ENCODE results near the gene PDE3B. TPM values are rescaled to one million over a fixed set of nuclear protein-coding genes. Genes with fewer than 3 reads are reported as not detected.
A peak's percentile ranks its signal among the peaks of the same experiment; 100 is the strongest.
"Not testable (repeated sequence)": the region's sequence is repeated elsewhere in the genome, so short reads cannot be mapped to it uniquely, and the experiment has no call there.

The PDE3B gene
- total RNA-seq (10 to 100 TPM; 12.3 to 15.1 TPM), polyA plus RNA-seq (1 to 10 TPM; 2.5 to 3.0 TPM)
- long read RNA-seq, donor 1, full-length matches to known transcripts = 1 of 5 reads
- long read RNA-seq, donor 1, partial matches to known transcripts = 2 of 5 reads
- long read RNA-seq, donor 1, other reads (novel, unspliced or antisense) = 2 of 5 reads
- long read RNA-seq, donor 2, full-length matches to known transcripts = 4 of 12 reads
- long read RNA-seq, donor 2, partial matches to known transcripts = 1 of 12 reads
- long read RNA-seq, donor 2, other reads (novel, unspliced or antisense) = 7 of 12 reads

- DNase-seq (peak; percentile 89 to 95), ATAC-seq (ENCODE audit: low FRiP score) (peak; percentile 89)
- intact Hi-C loops (cut with DNase I) = loop anchor here (5.0 kb wide), 3 partner anchors 106 to 249 kb away; partner anchors contain the start of genes CYP2R1 (in 2 of the 2) and PSMA1 (in 1 of the 2)
- H3K4me3 ChIP-seq (ENCODE audit: low read length in 2 of 2) = peak within 1 kb of the TSS; percentile 43 to 79
- no peaks in the 10 kb centered on the region for H3K9me3 ChIP-seq (ENCODE audit: control insufficient read depth, low read length)
- H3K27me3 ChIP-seq (ENCODE audit: control insufficient read depth in 1 of 2, insufficient read depth in 2 of 2, low read length in 1 of 2) = no peaks in the 10 kb centered on the region
- peak within 1 kb of the TSS; percentile 67 to 69 for H3K27ac ChIP-seq (ENCODE audit: low read depth in 1 of 2, low read length in 2 of 2)
- peaks cover 0 to 5% of the 10 kb centered on the region in 2 donors for H3K4me1 ChIP-seq (ENCODE audit: control insufficient read depth in 1 of 2, insufficient read depth in 2 of 2, low read length in 2 of 2)
- H3K36me3 ChIP-seq (ENCODE audit: control insufficient read depth in 1 of 2, insufficient read depth in 2 of 2, low read length in 1 of 2) = no peaks in the 10 kb centered on the region
- 0% methylated on average over 32 to 59 of the region's 59 CpGs for WGBS, 2 donors
These were observed at the start of gene PDE3B for GRCh38 chr11:14643697-14644225. PDE3B (plus strand) TSS chr11:14643804; CDS start chr11:14644076, 272 bp downstream.

DNA sequence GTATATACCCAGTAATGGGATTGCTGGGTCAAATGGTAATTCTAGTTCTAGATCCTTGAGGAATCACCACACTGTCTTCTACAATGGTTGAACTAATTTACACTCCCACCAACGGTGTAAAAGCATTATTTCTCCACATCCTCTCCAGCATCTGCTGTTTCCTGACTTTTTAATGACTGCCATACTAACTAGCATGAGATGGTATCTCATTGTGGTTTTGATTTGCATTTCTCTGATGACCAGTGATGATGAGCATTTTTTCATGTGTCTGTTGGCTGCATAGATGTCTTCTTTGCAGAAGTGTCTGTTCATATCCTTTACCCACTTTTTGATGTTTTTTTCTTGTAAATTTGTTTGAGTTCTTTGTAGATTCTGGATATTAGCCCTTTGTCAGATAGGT is 48.3 kb upstream of the PDE3B start:
- H3K4me3 ChIP-seq (ENCODE audit: low read length in 2 of 2); intact Hi-C loops (cut with DNase I); H3K27me3 ChIP-seq (ENCODE audit: control insufficient read depth in 1 of 2, insufficient read depth in 2 of 2, low read length in 1 of 2); H3K9me3 ChIP-seq (ENCODE audit: control insufficient read depth, low read length); DNase-seq; H3K36me3 ChIP-seq (ENCODE audit: control insufficient read depth in 1 of 2, insufficient read depth in 2 of 2, low read length in 1 of 2); H3K27ac ChIP-seq (ENCODE audit: low read depth in 1 of 2, low read length in 2 of 2); ATAC-seq (ENCODE audit: low FRiP score); H3K4me1 ChIP-seq (ENCODE audit: control insufficient read depth in 1 of 2, insufficient read depth in 2 of 2, low read length in 2 of 2): not testable (repeated sequence)
- 84 to 89% methylated on average over 1 of the region's 1 CpG for WGBS, 2 donors

- Histone ChIP-seq H3K27me3 (ENCODE audit: control insufficient read depth in 1 of 2, insufficient read depth in 2 of 2, low read length in 1 of 2) (peaks cover 0 to 2% of the 10 kb centered on the region in 2 donors), H3K36me3 (ENCODE audit: control insufficient read depth in 1 of 2, insufficient read depth in 2 of 2, low read length in 1 of 2) (peaks cover 0 to 8% of the 10 kb centered on the region in 2 donors), H3K4me3 (ENCODE audit: low read length in 2 of 2) (no peak overlapping the region), H3K9me3 (ENCODE audit: control insufficient read depth, low read length) (no peaks in the 10 kb centered on the region), H3K27ac (ENCODE audit: low read depth in 1 of 2, low read length in 2 of 2) (no peak overlapping the region), H3K4me1 (ENCODE audit: control insufficient read depth in 1 of 2, insufficient read depth in 2 of 2, low read length in 2 of 2) (no peaks in the 10 kb centered on the region)
- intact Hi-C loops (cut with DNase I) = no loop called here
- DNase-seq (no peak), ATAC-seq (ENCODE audit: low FRiP score) (no peak)
These were observed 35.9 kb upstream of the PDE3B start for GRCh38 chr11:14607713-14608112.

DNA sequence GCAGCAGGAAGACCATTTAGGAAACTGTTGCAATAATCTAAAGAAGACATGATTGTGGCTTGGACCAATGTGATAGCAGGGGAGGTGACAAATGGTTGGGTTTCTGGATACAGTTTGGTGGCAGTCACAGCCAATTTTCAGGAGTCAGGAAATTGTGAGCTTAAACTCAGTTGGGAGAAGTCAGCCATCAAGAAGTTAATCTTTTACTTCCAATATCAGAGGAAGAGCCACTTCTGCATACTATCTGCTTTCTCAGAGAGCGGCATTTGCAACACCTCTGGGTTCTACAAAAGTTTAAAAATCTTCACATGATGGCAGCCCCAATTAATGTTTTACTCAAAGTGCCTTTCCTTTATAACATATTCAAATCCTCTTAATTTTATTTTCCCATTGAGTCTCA is 33.7 kb upstream of the PDE3B start:
- intact Hi-C loops (cut with DNase I) = no loop called here
- Histone ChIP-seq H3K27ac (ENCODE audit: low read depth in 1 of 2, low read length in 2 of 2) (no peak overlapping the region), H3K4me1 (ENCODE audit: control insufficient read depth in 1 of 2, insufficient read depth in 2 of 2, low read length in 2 of 2) (no peaks in the 10 kb centered on the region), H3K4me3 (ENCODE audit: low read length in 2 of 2) (no peak overlapping the region), H3K9me3 (ENCODE audit: control insufficient read depth, low read length) (no peaks in the 10 kb centered on the region), H3K36me3 (ENCODE audit: control insufficient read depth in 1 of 2, insufficient read depth in 2 of 2, low read length in 1 of 2) (peaks cover 0 to 8% of the 10 kb centered on the region in 2 donors), H3K27me3 (ENCODE audit: control insufficient read depth in 1 of 2, insufficient read depth in 2 of 2, low read length in 1 of 2) (peaks cover 0 to 2% of the 10 kb centered on the region in 2 donors)
- ATAC-seq (ENCODE audit: low FRiP score) (no peak), DNase-seq (no peak)
- 94 to 100% methylated on average over 1 of the region's 1 CpG for WGBS, 2 donors

DNA sequence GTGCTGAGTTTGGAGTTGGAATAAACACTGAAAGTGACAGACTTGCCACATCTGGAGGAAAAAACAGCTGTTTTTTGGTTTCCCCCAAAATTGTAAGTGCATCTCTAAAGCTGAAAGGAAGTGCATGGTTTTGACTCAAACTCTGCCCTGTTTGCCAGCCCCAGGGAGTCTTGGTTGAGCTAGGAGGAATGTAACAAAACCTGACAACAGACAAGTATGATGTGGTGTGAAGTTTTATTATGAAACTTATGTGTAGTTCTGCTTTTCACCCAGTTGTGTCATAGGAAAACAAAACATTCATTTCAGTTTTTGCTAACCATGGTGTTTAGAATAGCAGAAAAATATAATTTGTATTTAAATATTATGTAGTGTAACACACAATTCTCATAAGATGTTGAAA is 31.7 kb upstream of the PDE3B start:
- Histone ChIP-seq H3K27ac (ENCODE audit: low read depth in 1 of 2, low read length in 2 of 2) (no peak overlapping the region), H3K4me3 (ENCODE audit: low read length in 2 of 2) (no peak overlapping the region), H3K4me1 (ENCODE audit: control insufficient read depth in 1 of 2, insufficient read depth in 2 of 2, low read length in 2 of 2) (no peaks in the 10 kb centered on the region), H3K36me3 (ENCODE audit: control insufficient read depth in 1 of 2, insufficient read depth in 2 of 2, low read length in 1 of 2) (peaks cover 0 to 8% of the 10 kb centered on the region in 2 donors), H3K27me3 (ENCODE audit: control insufficient read depth in 1 of 2, insufficient read depth in 2 of 2, low read length in 1 of 2) (peaks cover 0 to 2% of the 10 kb centered on the region in 2 donors), H3K9me3 (ENCODE audit: control insufficient read depth, low read length) (no peaks in the 10 kb centered on the region)
- ATAC-seq (ENCODE audit: low FRiP score) (no peak), DNase-seq (no peak)
- intact Hi-C loops (cut with DNase I) = no loop called here

DNA sequence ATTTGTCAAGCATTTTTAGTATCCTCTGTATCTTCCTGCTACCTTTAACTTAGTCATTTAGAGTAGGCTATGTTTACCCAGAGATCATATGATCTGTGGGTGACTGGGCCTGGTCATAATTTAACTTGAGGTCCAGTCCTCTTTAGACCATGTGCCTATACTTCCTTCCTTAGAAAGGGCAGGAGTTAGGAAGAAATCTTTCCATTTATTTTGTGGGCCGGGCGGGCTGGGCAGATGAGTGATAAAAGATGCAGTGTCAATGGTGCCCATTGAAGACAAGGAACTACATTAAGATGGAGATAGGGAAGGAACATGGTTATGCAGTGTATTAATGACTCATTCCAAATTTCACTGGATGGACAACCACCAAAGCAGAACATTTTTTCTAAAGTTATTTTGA is 30.9 kb upstream of the PDE3B start:
- no peak for DNase-seq
- Histone ChIP-seq H3K36me3 (ENCODE audit: control insufficient read depth in 1 of 2, insufficient read depth in 2 of 2, low read length in 1 of 2) (peaks cover 0 to 8% of the 10 kb centered on the region in 2 donors), H3K4me3 (ENCODE audit: low read length in 2 of 2) (no peak overlapping the region), H3K27me3 (ENCODE audit: control insufficient read depth in 1 of 2, insufficient read depth in 2 of 2, low read length in 1 of 2) (peaks cover 0 to 2% of the 10 kb centered on the region in 2 donors), H3K27ac (ENCODE audit: low read depth in 1 of 2, low read length in 2 of 2) (no peak overlapping the region), H3K4me1 (ENCODE audit: control insufficient read depth in 1 of 2, insufficient read depth in 2 of 2, low read length in 2 of 2) (no peaks in the 10 kb centered on the region), H3K9me3 (ENCODE audit: control insufficient read depth, low read length) (no peaks in the 10 kb centered on the region)
- 93 to 98% methylated on average over 2 of the region's 2 CpGs for WGBS, 2 donors
- intact Hi-C loops (cut with DNase I) = no loop called here
- no peak for ATAC-seq (ENCODE audit: low FRiP score)

DNA sequence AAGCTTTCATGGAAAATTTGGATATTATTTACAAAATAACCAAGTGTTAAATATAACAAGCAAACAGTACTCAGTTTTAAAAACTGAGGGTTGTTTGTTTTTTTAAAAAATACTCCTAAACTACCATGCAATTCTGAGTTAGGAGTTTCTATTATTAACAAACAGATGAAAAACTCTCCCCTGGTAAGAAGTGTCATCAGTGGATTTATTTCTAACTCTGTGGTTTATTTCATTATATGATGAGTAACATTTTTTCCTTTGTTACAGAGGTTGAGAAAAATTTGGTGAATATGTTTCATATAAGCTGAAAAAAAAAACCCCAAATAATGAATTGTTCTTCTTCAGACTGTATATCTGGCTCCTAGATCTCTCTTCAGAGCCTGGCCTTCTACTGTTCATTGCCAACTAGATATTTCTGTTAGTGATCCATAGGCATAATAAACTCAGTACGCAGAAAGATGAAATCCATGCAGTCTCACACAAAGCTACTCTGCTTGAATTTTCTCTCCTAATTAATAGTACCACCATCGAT is 29.4 kb upstream of the PDE3B start:
- peaks cover 0 to 2% of the 10 kb centered on the region in 2 donors for H3K27me3 ChIP-seq (ENCODE audit: control insufficient read depth in 1 of 2, insufficient read depth in 2 of 2, low read length in 1 of 2)
- H3K4me3 ChIP-seq (ENCODE audit: low read length in 2 of 2) = no peak overlapping the region
- intact Hi-C loops (cut with DNase I) = no loop called here
- H3K4me1 ChIP-seq (ENCODE audit: control insufficient read depth in 1 of 2, insufficient read depth in 2 of 2, low read length in 2 of 2) = no peaks in the 10 kb centered on the region
- peaks cover 0 to 8% of the 10 kb centered on the region in 2 donors for H3K36me3 ChIP-seq (ENCODE audit: control insufficient read depth in 1 of 2, insufficient read depth in 2 of 2, low read length in 1 of 2)
- WGBS, 2 donors = 91 to 94% methylated on average over 2 of the region's 2 CpGs
- ATAC-seq (ENCODE audit: low FRiP score) (no peak), DNase-seq (no peak)
- H3K9me3 ChIP-seq (ENCODE audit: control insufficient read depth, low read length) = no peaks in the 10 kb centered on the region
- H3K27ac ChIP-seq (ENCODE audit: low read depth in 1 of 2, low read length in 2 of 2) = no peak overlapping the region

GRCh38 chr11:14617241-14618027 is 26.2 kb upstream of the PDE3B start:
- H3K9me3 ChIP-seq (ENCODE audit: control insufficient read depth, low read length) = no peaks in the 10 kb centered on the region
- ATAC-seq (ENCODE audit: low FRiP score) = no peak
- WGBS, 2 donors = 71 to 74% methylated on average over 2 of the region's 2 CpGs

More at GRCh38 chr11:14617241-14618027, 26.2 kb upstream of the PDE3B start:
- no peak for DNase-seq
- H3K4me3 ChIP-seq (ENCODE audit: low read length in 2 of 2) = no peak overlapping the region
- H3K4me1 ChIP-seq (ENCODE audit: control insufficient read depth in 1 of 2, insufficient read depth in 2 of 2, low read length in 2 of 2) = no peaks in the 10 kb centered on the region
- intact Hi-C loops (cut with DNase I) = no loop called here
- H3K27me3 ChIP-seq (ENCODE audit: control insufficient read depth in 1 of 2, insufficient read depth in 2 of 2, low read length in 1 of 2) = no peaks in the 10 kb centered on the region
- no peak overlapping the region for H3K27ac ChIP-seq (ENCODE audit: low read depth in 1 of 2, low read length in 2 of 2)
- no peaks in the 10 kb centered on the region for H3K36me3 ChIP-seq (ENCODE audit: control insufficient read depth in 1 of 2, insufficient read depth in 2 of 2, low read length in 1 of 2)

Measured in aorta (tissue), 5 donors.